GM23338 (cell line): ENCODE data around the gene TRPM3. TPM values are rescaled to one million over a fixed set of nuclear protein-coding genes. Genes with fewer than 3 reads are reported as not detected.

Experiments
- ATAC-seq: fragments of 200-7000 bp; cut with Tn5 transposase; 3 replicates; pipeline ENCODE4 v1.9.1; 2020
- DNase-seq: peaks from one replicate; pipeline ENCODE4 v3.0.0-alpha.2; 2015; ENCODE audit warnings: low spot score
- H2AFZ ChIP-seq: fragments of 200-600 bp; sonication (generic); 2 replicates; pipeline ENCODE4 v1.8.0; 2016; ENCODE audit warnings: antibody characterized with exemption, mild to moderate bottlenecking, moderate library complexity
- H3F3A ChIP-seq: fragments of 200-600 bp; sonication (generic); replicated peaks from 2 replicates; pipeline ENCODE4 v1.8.0; 2017; ENCODE audit warnings: antibody characterized with exemption, mixed run types, low read depth
- H3K27ac ChIP-seq: fragments of 200-600 bp; sonication (generic); 2 replicates; pipeline ENCODE4 v1.6.1; 2016; ENCODE audit warnings: low read depth
- H3K27me3 ChIP-seq: fragments of 200-600 bp; sonication (generic); 2 replicates; pipeline ENCODE4 v1.8.0; 2016; ENCODE audit warnings: mild to moderate bottlenecking, mixed run types, moderate library complexity; ENCODE audit not compliant: insufficient read depth
- H3K36me3 ChIP-seq: fragments of 200-600 bp; sonication (generic); 2 replicates; pipeline ENCODE4 v1.8.0; 2016; ENCODE audit warnings: mild to moderate bottlenecking; ENCODE audit not compliant: insufficient read depth
- H3K4me1 ChIP-seq: fragments of 200-600 bp; sonication (generic); 2 replicates; pipeline ENCODE4 v1.8.0; 2016; ENCODE audit warnings: mild to moderate bottlenecking, moderate library complexity; ENCODE audit not compliant: insufficient read depth
- H3K4me2 ChIP-seq: fragments of 200-600 bp; sonication (generic); 2 replicates; pipeline ENCODE4 v1.7.1; 2017; ENCODE audit warnings: mixed run types
- H3K4me3 ChIP-seq: fragments of 200-600 bp; sonication (generic); 2 replicates; pipeline ENCODE4 v1.6.1; 2016; ENCODE audit warnings: mixed run types
- H3K79me2 ChIP-seq: fragments of 200-600 bp; sonication (generic); replicated peaks from 2 replicates; pipeline ENCODE4 v1.8.0; 2017; ENCODE audit warnings: mild to moderate bottlenecking; ENCODE audit not compliant: insufficient read depth
- H3K9me2 ChIP-seq: fragments of 200-600 bp; sonication (generic); 2 replicates; pipeline ENCODE4 v1.8.0; 2017; ENCODE audit not compliant: insufficient read depth
- H4K20me1 ChIP-seq: fragments of 200-600 bp; sonication (generic); replicated peaks from 2 replicates; pipeline ENCODE4 v1.8.0; 2017; ENCODE audit warnings: mild to moderate bottlenecking; ENCODE audit not compliant: insufficient read depth
- H3K27ac Mint-ChIP-seq: 2 replicates; pipeline ENCODE4 v1.8.0; 2020; ENCODE audit warnings: inconsistent platforms, mild to moderate bottlenecking, moderate library complexity, mixed read lengths
- H3K27me3 Mint-ChIP-seq: 3 replicates; pipeline ENCODE4 v1.8.0; 2022; ENCODE audit warnings: low read depth, mild to moderate bottlenecking, moderate library complexity, mixed read lengths, inconsistent platforms; ENCODE audit not compliant: insufficient read depth, poor library complexity
- H3K36me3 Mint-ChIP-seq: 3 replicates; pipeline ENCODE4 v1.8.0; 2021; ENCODE audit warnings: low read depth, mild to moderate bottlenecking, inconsistent platforms, moderate library complexity, mixed read lengths
- H3K4me1 Mint-ChIP-seq: 3 replicates; pipeline ENCODE4 v1.8.0; 2020; ENCODE audit warnings: mild to moderate bottlenecking, inconsistent platforms, mixed read lengths
- H3K4me3 Mint-ChIP-seq: 3 replicates; pipeline ENCODE4 v1.8.0; 2021; ENCODE audit warnings: moderate library complexity, mild to moderate bottlenecking, inconsistent platforms, mixed read lengths
- H3K9me3 Mint-ChIP-seq: 3 replicates; pipeline ENCODE4 v1.8.0; 2020; ENCODE audit warnings: moderate library complexity, mild to moderate bottlenecking, inconsistent platforms, mixed read lengths
- CTCF ChIP-seq, 2 experiments: fragments of 200-600 bp in 1 of 2; sonication (generic) in 1 of 2; conservative IDR thresholded peaks; 2 replicates each; pipeline versions ENCODE4 v1.5.1 to v1.6.1; 2016 to 2017; ENCODE audit warnings: antibody characterized with exemption in 2 of 2, low read depth in 2 of 2, mild to moderate bottlenecking in 2 of 2, moderate library complexity in 1 of 2
- EZH2 ChIP-seq: fragments of 200-600 bp; sonication (generic); IDR thresholded peaks from one replicate; pipeline ENCODE4 v1.8.0; 2017; ENCODE audit warnings: antibody characterized with exemption, mild to moderate bottlenecking, low read depth; ENCODE audit not compliant: unreplicated experiment
- EZH2phosphoT487 ChIP-seq: fragments of 200-600 bp; sonication (generic); IDR thresholded peaks from one replicate; pipeline ENCODE4 v1.8.1; 2018; ENCODE audit warnings: antibody characterized with exemption; ENCODE audit not compliant: unreplicated experiment
- JUNB ChIP-seq: IDR thresholded peaks from one replicate; pipeline ENCODE4 v1.6.1; 2016; ENCODE audit warnings: antibody characterized with exemption; ENCODE audit not compliant: unreplicated experiment
- REST ChIP-seq: IDR thresholded peaks from one replicate; pipeline ENCODE4 v1.6.1; 2018; ENCODE audit warnings: antibody characterized with exemption; ENCODE audit not compliant: unreplicated experiment
- STAT1 ChIP-seq: IDR thresholded peaks from one replicate; pipeline ENCODE4 v1.6.1; 2016; ENCODE audit warnings: antibody characterized with exemption; ENCODE audit not compliant: unreplicated experiment
- ZNF462 ChIP-seq: fragments of 250-450 bp; sonication (Bioruptor Pico); IDR thresholded peaks from 2 replicates; pipeline ENCODE4 v1.5.0; 2020; ENCODE audit warnings: mild to moderate bottlenecking, moderate library complexity
- polyA plus RNA-seq: library from polyadenylated mRNA; unstranded; fragments of >200 nt; fragmentation: Nextera tagmentation; extraction: Ambion mirVana; gene quantifications from 2 replicates; pipeline ENCODE4 v1.2.1, GENCODE V29; 2016
- total RNA-seq: library from RNA; depleted of rRNA; stranded (reverse); fragments of >200 nt; shearing (Covaris generic); gene quantifications from 2 replicates; pipeline ENCODE4 v1.2.3, GENCODE V29; 2014

The TRPM3 gene
- total and polyA plus RNA-seq, 2 experiments from 2014 or later, result 2.8 to 8.2 TPM

GRCh38 chr9:70533492-70533891 is 587.9 kb downstream of the TRPM3 start:
- Histone ChIP-seq H4K20me1 (no peaks in the 10 kb centered on the region), H3K4me2 (no peak overlapping the region), H3K27me3 (no peaks in the 10 kb centered on the region), H3K79me2 (no peaks in the 10 kb centered on the region), H2AFZ (no peak overlapping the region), H3K27ac (no peak overlapping the region), H3K36me3 (no peaks in the 10 kb centered on the region), H3K4me3 (no peak overlapping the region), H3K9me2 (peaks cover 9% of the 10 kb centered on the region; the same call in 1 of the 2 replicates), H3K4me1 (peaks cover 6% of the 10 kb centered on the region; the same call in 1 of the 2 replicates), H3F3A (no peaks in the 10 kb centered on the region)
- no peaks in the 10 kb centered on the region for H3K27me3 Mint-ChIP-seq
- peak overlapping the region; percentile 12; the same call in 1 of the 2 replicates for H3K27ac Mint-ChIP-seq
- TF ChIP-seq EZH2 (no peak), EZH2phosphoT487 (no peak), ZNF462 (no peak), CTCF (conservative IDR thresholded peaks at IDR 0.05; ENCODE audit: low read depth in 2 of 2) (no peak), JUNB (no peak), REST (no peak), STAT1 (no peak)
- no peaks in the 10 kb centered on the region for H3K9me3 Mint-ChIP-seq
- H3K4me1 Mint-ChIP-seq, result peaks cover 20% of the 10 kb centered on the region; the same call in 2 of the 3 replicates
- no peaks in the 10 kb centered on the region for H3K36me3 Mint-ChIP-seq
- no peak for ATAC-seq
- H3K4me3 Mint-ChIP-seq, result no peak overlapping the region
- no peak for DNase-seq
